Spleen (tissue), 11 donors: Measurements from ENCODE around the gene ACBD5. TPM values are rescaled to one million over a fixed set of nuclear protein-coding genes. Genes with fewer than 3 reads are reported as not detected.
"Not testable (repeated sequence)": the region's sequence is repeated elsewhere in the genome, so short reads cannot be mapped to it uniquely, and the experiment has no call there.

Experiments used
- DNase-seq: peaks from one replicate; pipeline ENCODE4 v3.0.0-alpha.2; 2020
- H3K27ac ChIP-seq, 8 donors: fragments of 200-600 bp; sonication (generic) in 7 of 8; 1 replicate in 4 of 8; 2 replicates in 4 of 8; pipeline versions ENCODE4 v1.5.0 to v1.8.0; 2016 to 2021; ENCODE audit warnings: inconsistent platforms in 4 of 8, mild to moderate bottlenecking in 4 of 8, moderate library complexity in 1 of 8
- H3K27me3 ChIP-seq, 7 donors: fragments of 200-600 bp; sonication (generic) in 6 of 7; replicated peaks in 1 of 7; 1 replicate in 4 of 7; 2 replicates in 3 of 7; pipeline versions ENCODE4 v1.5.0 to v1.8.0; 2016 to 2021; ENCODE audit warnings: inconsistent platforms in 3 of 7, mild to moderate bottlenecking in 1 of 7
- H3K36me3 ChIP-seq, 6 donors: fragments of 200-600 bp; sonication (generic) in 5 of 6; 1 replicate in 4 of 6; 2 replicates in 2 of 6; pipeline versions ENCODE4 v1.5.0 to v1.8.0; 2016 to 2021; ENCODE audit warnings: inconsistent platforms in 2 of 6
- H3K4me1 ChIP-seq, 6 donors: fragments of 200-600 bp; sonication (generic) in 5 of 6; 1 replicate in 3 of 6; 2 replicates in 3 of 6; pipeline versions ENCODE4 v1.5.0 to v1.8.0; 2016 to 2021; ENCODE audit warnings: inconsistent platforms in 3 of 6
- H3K4me3 ChIP-seq, 8 donors: fragments of 200-600 bp; sonication (generic) in 7 of 8; 1 replicate in 4 of 8; 2 replicates in 4 of 8; pipeline versions ENCODE4 v1.5.0 to v1.8.0; 2016 to 2021; ENCODE audit warnings: inconsistent platforms in 4 of 8, mild to moderate bottlenecking in 4 of 8, moderate library complexity in 2 of 8
- H3K9me3 ChIP-seq, 8 donors: fragments of 200-600 bp; sonication (generic) in 7 of 8; 1 replicate in 4 of 8; 2 replicates in 4 of 8; pipeline versions ENCODE4 v1.5.0 to v1.8.0; 2016 to 2021; ENCODE audit warnings: inconsistent platforms in 4 of 8
- POLR2A ChIP-seq, 3 donors: fragments of 450-650 bp; IDR thresholded peaks; one replicate each; pipeline ENCODE4 v1.5.1; 2017; ENCODE audit warnings: antibody characterized with exemption in 3 of 3, mild to moderate bottlenecking in 1 of 3
- POLR2AphosphoS5 ChIP-seq, 3 donors: sonication (generic); formaldehyde crosslinking; IDR thresholded peaks; one replicate each; pipeline ENCODE4 v1.5.1; 2017; ENCODE audit warnings: antibody characterized with exemption in 3 of 3
- WGBS, 5 donors: extraction: QIAGEN DNeasy Blood & Tissue Kit in 3 of 5; methylation state at CpG; one replicate each; pipeline versions ENCODE4 v1.1.5 to v1.1.7; 2013 to 2018; 5-methylcytosine and 5-hydroxymethylcytosine counted together
- intact Hi-C: fragments of 100-400 bp; cut with DNase I; formaldehyde crosslinking; loops from one replicate; pipeline ENCODE4 v1.15.0; 2023; ENCODE audit warnings: low total_unique reads
- polyA plus RNA-seq, 3 donors: library from polyadenylated mRNA; stranded (reverse); fragments of 200-250 nt; gene quantifications; one replicate each; pipeline ENCODE4 v1.2.1, GENCODE V29; 2013
- total RNA-seq, 7 donors: library from RNA; depleted of rRNA in 3 of 7; stranded (reverse); fragments of >200 nt in 3 of 7; fragmentation: NEBNext Ultra II Directional in 4 of 7; extraction: Animal tissue kit (Norgen Biotek cat#: 25700) in 4 of 7; gene quantifications; one replicate each; pipeline versions ENCODE4 v1.1.0 to v1.2.1, GENCODE V29; 2016 to 2021
- TF ChIP-seq, protein P1 (sequence below), 11 experiments: fragments of 200-600 bp in 7 of 11; fragments of 450-650 bp in 4 of 11; sonication (generic) in 4 of 11; IDR thresholded peaks in 8 of 11; conservative IDR thresholded peaks in 3 of 11; 1 replicate in 7 of 11; 2 replicates in 4 of 11; pipeline versions ENCODE4 v1.4.0 to v1.8.0; 2016 to 2021; ENCODE audit warnings: antibody characterized with exemption in 11 of 11, inconsistent platforms in 4 of 11, mild to moderate bottlenecking in 1 of 11
- donor health status: healthy with polysubstance abuse.
- donor health status: DM: no; HTN: no; CAD: no; lungs with moderate emphysema.
- donor health status: DM: no; HTN: no; CAD: no.
- donor health status: Bipolar disorder and iron deficiency.
- donor health status: healthy.
- donor health status: DM: no; HTN: no; CAD: no.
- donor health status: DM: yes; HTN: yes; CAD: no.

The ACBD5 gene
- total and polyA plus RNA-seq, 10 donors = 7.7 to 31.2 (median 22.2) TPM

DNA sequence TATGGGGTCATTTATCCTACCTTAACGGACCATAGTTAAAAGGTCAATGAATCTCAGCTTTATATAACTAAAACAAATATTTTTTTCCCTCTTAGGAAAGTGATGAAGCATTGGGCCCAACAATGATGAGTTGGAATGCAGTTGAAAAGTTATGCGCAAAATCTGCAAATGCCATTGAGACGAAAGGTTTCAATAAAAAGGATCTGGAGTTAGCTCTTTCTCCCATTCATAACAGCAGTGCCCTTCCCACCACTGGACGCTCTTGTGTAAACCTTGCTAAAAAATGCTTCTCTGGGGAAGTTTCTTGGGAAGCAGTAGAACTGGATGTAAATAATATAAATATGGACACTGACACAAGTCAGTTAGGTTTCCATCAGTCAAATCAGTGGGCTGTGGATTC lies 70.7 kb downstream of the ACBD5 start:
- Histone ChIP-seq H3K9me3 (no peaks in the 10 kb centered on the region), H3K27ac (no peak overlapping the region), H3K27me3 (no peaks in the 10 kb centered on the region), H3K4me1 (no peaks in the 10 kb centered on the region), H3K36me3 (peaks cover 0 to 100% (median 54%) of the 10 kb centered on the region in 6 donors), H3K4me3 (no peak overlapping the region)
- no peak for TF ChIP-seq POLR2A (IDR thresholded peaks at IDR 0.05)
- TF ChIP-seq POLR2AphosphoS5 (IDR thresholded peaks at IDR 0.05) = no peak
- TF ChIP-seq, protein P1, sequence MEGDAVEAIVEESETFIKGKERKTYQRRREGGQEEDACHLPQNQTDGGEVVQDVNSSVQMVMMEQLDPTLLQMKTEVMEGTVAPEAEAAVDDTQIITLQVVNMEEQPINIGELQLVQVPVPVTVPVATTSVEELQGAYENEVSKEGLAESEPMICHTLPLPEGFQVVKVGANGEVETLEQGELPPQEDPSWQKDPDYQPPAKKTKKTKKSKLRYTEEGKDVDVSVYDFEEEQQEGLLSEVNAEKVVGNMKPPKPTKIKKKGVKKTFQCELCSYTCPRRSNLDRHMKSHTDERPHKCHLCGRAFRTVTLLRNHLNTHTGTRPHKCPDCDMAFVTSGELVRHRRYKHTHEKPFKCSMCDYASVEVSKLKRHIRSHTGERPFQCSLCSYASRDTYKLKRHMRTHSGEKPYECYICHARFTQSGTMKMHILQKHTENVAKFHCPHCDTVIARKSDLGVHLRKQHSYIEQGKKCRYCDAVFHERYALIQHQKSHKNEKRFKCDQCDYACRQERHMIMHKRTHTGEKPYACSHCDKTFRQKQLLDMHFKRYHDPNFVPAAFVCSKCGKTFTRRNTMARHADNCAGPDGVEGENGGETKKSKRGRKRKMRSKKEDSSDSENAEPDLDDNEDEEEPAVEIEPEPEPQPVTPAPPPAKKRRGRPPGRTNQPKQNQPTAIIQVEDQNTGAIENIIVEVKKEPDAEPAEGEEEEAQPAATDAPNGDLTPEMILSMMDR (IDR thresholded peaks at IDR 0.05 in 8 of 11, conservative IDR thresholded peaks at IDR 0.05 in 3 of 11) = no peak
- 81 to 99% (median 97%) methylated on average over 4 of the region's 4 CpGs for WGBS, 5 donors
- DNase-seq = no peak
- intact Hi-C loops = no loop called here

DNA sequence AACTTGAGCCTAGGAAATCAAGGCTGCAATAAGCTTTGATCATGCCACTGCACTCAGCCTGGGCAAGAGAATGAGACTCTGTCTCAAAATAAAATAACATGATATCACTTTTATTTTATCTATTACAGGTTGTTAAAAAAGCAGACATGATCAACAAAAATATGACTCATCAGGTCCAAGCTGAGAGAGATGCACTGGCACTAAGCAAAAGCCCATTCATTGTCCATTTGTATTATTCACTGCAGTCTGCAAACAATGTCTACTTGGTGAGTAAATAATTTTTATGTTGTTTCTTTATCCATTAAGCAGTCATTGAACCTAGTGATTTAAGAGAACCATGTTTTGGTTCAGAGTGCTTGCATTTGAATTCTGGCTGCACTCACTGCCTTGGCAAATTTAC lies 82.2 kb downstream of the ACBD5 start:
- no peak overlapping the region for H3K4me3 ChIP-seq
- H3K36me3 ChIP-seq = peaks cover 0 to 54% (median 40%) of the 10 kb centered on the region in 6 donors
- intact Hi-C loops = loop anchor here (10.0 kb wide), 1 partner anchor 54 kb away; the partner anchor contains the start of gene ANKRD26

DNA sequence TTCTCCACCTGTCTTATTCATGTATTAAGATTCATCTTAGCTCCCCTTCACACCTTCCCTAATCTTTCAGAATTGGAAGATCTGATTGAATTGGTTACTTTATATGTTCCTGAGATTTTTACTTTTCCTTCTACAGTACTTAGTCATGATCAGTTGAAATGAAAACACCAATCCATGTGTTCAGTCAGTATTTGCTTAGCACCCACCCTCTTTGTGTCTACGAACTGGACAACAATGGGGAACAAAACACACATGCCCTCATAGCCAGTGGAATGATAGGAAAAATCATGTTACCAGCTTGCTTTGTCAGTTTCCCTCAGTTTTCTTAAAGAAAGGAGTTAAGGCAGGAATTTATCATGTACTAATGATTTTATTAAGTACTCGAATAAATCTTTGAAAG lies 83.4 kb downstream of the ACBD5 start:
- Histone ChIP-seq H3K27me3 (no peaks in the 10 kb centered on the region), H3K4me1 (peaks cover 6 to 45% (median 27%) of the 10 kb centered on the region in 6 donors), H3K27ac (no peak overlapping the region), H3K4me3 (peak overlapping the region in 1 of 8 donors; percentile 80), H3K36me3 (peaks cover 0 to 42% (median 28%) of the 10 kb centered on the region in 6 donors), H3K9me3 (no peaks in the 10 kb centered on the region)
- no peak for DNase-seq
- 76 to 85% (median 80%) methylated on average over 2 of the region's 2 CpGs for WGBS, 5 donors
- intact Hi-C loops = loop anchor here (10.0 kb wide), 1 partner anchor 52 kb away; the partner anchor contains the start of gene ANKRD26
- TF ChIP-seq POLR2A (IDR thresholded peaks at IDR 0.05) = no peak
- TF ChIP-seq, protein P1 (IDR thresholded peaks at IDR 0.05 in 8 of 11, conservative IDR thresholded peaks at IDR 0.05 in 3 of 11) = no peak
- TF ChIP-seq POLR2AphosphoS5 (IDR thresholded peaks at IDR 0.05) = no peak

More for the DNA sequence above, 82.2 kb downstream of the ACBD5 start:
- H3K27ac ChIP-seq = no peak overlapping the region
- TF ChIP-seq POLR2AphosphoS5 (IDR thresholded peaks at IDR 0.05) (no peak), POLR2A (IDR thresholded peaks at IDR 0.05) (no peak)
- TF ChIP-seq, protein P1 (IDR thresholded peaks at IDR 0.05 in 8 of 11, conservative IDR thresholded peaks at IDR 0.05 in 3 of 11) = no peak
- no peaks in the 10 kb centered on the region for H3K9me3 ChIP-seq
- peaks cover 4 to 32% (median 14%) of the 10 kb centered on the region in 6 donors for H3K4me1 ChIP-seq
- H3K27me3 ChIP-seq = no peaks in the 10 kb centered on the region
- no peak for DNase-seq

DNA sequence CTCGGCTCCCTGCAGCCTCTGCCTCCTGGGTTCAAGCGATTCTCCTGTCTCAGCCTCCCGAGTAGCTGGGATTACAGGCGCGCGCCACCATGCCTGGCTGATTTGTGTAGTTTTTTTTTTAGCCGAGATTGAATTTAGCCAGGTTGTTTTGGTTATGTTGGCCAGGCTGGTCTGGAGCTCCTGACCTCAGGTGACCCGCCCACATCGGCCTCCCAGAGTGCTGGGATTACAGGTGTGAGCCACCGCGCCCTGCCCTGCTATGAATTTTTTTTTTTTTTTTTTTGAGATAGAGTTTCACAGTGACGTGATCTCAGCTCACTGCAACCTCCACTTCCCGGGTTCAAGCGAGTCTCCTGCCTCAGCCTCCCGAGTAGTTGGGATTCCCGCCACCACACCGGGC lies 84.0 kb downstream of the ACBD5 start:
- H3K4me3 ChIP-seq = peak overlapping the region in 6 of 8 donors; percentile 80 to 95 (median 83)
- peak overlapping the region; percentile 97 to 100 (median 100) for H3K27ac ChIP-seq
- WGBS, 5 donors = 82 to 87% (median 85%) methylated on average over 17 of the region's 17 CpGs
- H3K27me3 ChIP-seq, H3K9me3 ChIP-seq: not testable (repeated sequence)
- peak; percentile 77 for DNase-seq
- H3K4me1 ChIP-seq = peaks cover 7 to 51% (median 31%) of the 10 kb centered on the region in 6 donors
- peaks cover 0 to 36% (median 23%) of the 10 kb centered on the region in 6 donors for H3K36me3 ChIP-seq
- intact Hi-C loops = loop anchor here (10.0 kb wide), 1 partner anchor 52 kb away; the partner anchor contains the start of gene ANKRD26
